Measurements from ENCODE around the gene RCVRN.

DNA sequence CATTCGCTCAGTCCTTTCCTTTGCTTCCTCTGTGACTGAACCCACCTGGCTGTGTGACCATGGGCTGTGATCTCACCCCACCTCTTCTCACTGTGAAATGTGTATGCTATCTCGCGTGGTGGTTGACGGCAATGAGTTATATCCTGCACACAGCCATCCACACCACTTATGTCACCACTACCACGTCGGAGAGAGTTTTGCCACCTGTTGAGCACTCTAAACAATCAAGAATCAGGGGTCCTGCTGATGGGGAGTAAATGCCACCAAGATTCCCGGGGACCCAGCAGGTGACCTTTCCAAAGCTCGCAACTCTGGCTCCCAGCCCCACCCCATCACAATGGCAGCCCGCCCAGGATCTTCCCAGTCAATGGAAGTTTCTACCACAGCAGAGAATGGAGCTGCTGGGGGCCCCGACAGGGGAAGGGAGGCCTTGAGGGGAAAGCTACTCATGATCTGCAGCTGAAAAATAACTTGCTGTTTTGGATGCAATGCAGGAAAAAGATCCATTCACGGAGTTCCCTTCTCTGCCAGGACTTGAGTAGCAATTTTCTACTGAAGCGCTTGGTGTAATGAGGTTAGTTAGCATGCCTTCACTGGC is 26.2 kb upstream of the RCVRN start:
- TF ChIP-seq, protein P1, sequence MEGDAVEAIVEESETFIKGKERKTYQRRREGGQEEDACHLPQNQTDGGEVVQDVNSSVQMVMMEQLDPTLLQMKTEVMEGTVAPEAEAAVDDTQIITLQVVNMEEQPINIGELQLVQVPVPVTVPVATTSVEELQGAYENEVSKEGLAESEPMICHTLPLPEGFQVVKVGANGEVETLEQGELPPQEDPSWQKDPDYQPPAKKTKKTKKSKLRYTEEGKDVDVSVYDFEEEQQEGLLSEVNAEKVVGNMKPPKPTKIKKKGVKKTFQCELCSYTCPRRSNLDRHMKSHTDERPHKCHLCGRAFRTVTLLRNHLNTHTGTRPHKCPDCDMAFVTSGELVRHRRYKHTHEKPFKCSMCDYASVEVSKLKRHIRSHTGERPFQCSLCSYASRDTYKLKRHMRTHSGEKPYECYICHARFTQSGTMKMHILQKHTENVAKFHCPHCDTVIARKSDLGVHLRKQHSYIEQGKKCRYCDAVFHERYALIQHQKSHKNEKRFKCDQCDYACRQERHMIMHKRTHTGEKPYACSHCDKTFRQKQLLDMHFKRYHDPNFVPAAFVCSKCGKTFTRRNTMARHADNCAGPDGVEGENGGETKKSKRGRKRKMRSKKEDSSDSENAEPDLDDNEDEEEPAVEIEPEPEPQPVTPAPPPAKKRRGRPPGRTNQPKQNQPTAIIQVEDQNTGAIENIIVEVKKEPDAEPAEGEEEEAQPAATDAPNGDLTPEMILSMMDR (IDR thresholded peaks at IDR 0.05) = no peak
- TF ChIP-seq POLR2A (IDR thresholded peaks at IDR 0.05) = no peak

All from testis (tissue), 2 donors.